ENCODE data around the gene TSPAN18. TPM values are rescaled to one million over a fixed set of nuclear protein-coding genes. Genes with fewer than 3 reads are reported as not detected.

TSPAN18 gene
- total and polyA plus RNA-seq, 2 donors: 2.2 to 2.6 TPM

- H3K36me3 ChIP-seq (ENCODE audit: control insufficient read depth in 2 of 2, insufficient read depth in 2 of 2, low read length in 1 of 2): no peaks in the 10 kb centered on the region
- no peaks in the 10 kb centered on the region for H3K4me1 ChIP-seq (ENCODE audit: control insufficient read depth in 2 of 2, insufficient read depth in 2 of 2, low read length in 2 of 2)
Observed at GRCh38 chr11:44815917-44816456, 89.2 kb downstream of the TSPAN18 start.

GRCh38 chr11:44816761-44817160, 90.0 kb downstream of the TSPAN18 start:
- DNase-seq (ENCODE audit: low read depth in 6 of 9, low spot score in 9 of 9): no peak
- Histone ChIP-seq H3K4me1 (ENCODE audit: control insufficient read depth in 2 of 2, insufficient read depth in 2 of 2, low read length in 2 of 2) (no peaks in the 10 kb centered on the region), H3K36me3 (ENCODE audit: control insufficient read depth in 2 of 2, insufficient read depth in 2 of 2, low read length in 1 of 2) (no peaks in the 10 kb centered on the region), H3K27me3 (ENCODE audit: control insufficient read depth in 2 of 2, insufficient read depth in 1 of 2, low read length in 1 of 2) (no peaks in the 10 kb centered on the region), H3K27ac (ENCODE audit: low read depth in 1 of 2, low read length in 1 of 2) (no peak overlapping the region), H3K4me3 (ENCODE audit: low read length in 2 of 2) (no peak overlapping the region), H3K9me3 (ENCODE audit: control insufficient read depth in 2 of 2, insufficient read depth in 1 of 2, low read length in 1 of 2) (no peaks in the 10 kb centered on the region)
- WGBS: 92% methylated on average over 3 of the region's 3 CpGs

More at GRCh38 chr11:44815917-44816456, 89.2 kb downstream of the TSPAN18 start:
- WGBS: 96% methylated on average over 8 of the region's 8 CpGs
- no peaks in the 10 kb centered on the region for H3K27me3 ChIP-seq (ENCODE audit: control insufficient read depth in 2 of 2, insufficient read depth in 1 of 2, low read length in 1 of 2)
- H3K27ac ChIP-seq (ENCODE audit: low read depth in 1 of 2, low read length in 1 of 2): no peak overlapping the region
- no peak overlapping the region for H3K4me3 ChIP-seq (ENCODE audit: low read length in 2 of 2)
- DNase-seq (ENCODE audit: low read depth in 6 of 9, low spot score in 9 of 9): no peak
- H3K9me3 ChIP-seq (ENCODE audit: control insufficient read depth in 2 of 2, insufficient read depth in 1 of 2, low read length in 1 of 2): no peaks in the 10 kb centered on the region

- 83% methylated on average over 4 of the region's 4 CpGs for WGBS
- no peaks in the 10 kb centered on the region for H3K9me3 ChIP-seq (ENCODE audit: control insufficient read depth in 2 of 2, insufficient read depth in 1 of 2, low read length in 1 of 2)
- H3K4me3 ChIP-seq (ENCODE audit: low read length in 2 of 2): no peak overlapping the region
- H3K27ac ChIP-seq (ENCODE audit: low read depth in 1 of 2, low read length in 1 of 2): no peak overlapping the region
- no peaks in the 10 kb centered on the region for H3K4me1 ChIP-seq (ENCODE audit: control insufficient read depth in 2 of 2, insufficient read depth in 2 of 2, low read length in 2 of 2)
- no peaks in the 10 kb centered on the region for H3K36me3 ChIP-seq (ENCODE audit: control insufficient read depth in 2 of 2, insufficient read depth in 2 of 2, low read length in 1 of 2)
- no peaks in the 10 kb centered on the region for H3K27me3 ChIP-seq (ENCODE audit: control insufficient read depth in 2 of 2, insufficient read depth in 1 of 2, low read length in 1 of 2)
- DNase-seq (ENCODE audit: low read depth in 6 of 9, low spot score in 9 of 9): no peak
Observed at GRCh38 chr11:44817207-44817949, 90.6 kb downstream of the TSPAN18 start.

- no peaks in the 10 kb centered on the region for H3K4me1 ChIP-seq (ENCODE audit: control insufficient read depth in 2 of 2, insufficient read depth in 2 of 2, low read length in 2 of 2)
- H3K27ac ChIP-seq (ENCODE audit: low read depth in 1 of 2, low read length in 1 of 2): no peak overlapping the region
- no peak for DNase-seq (ENCODE audit: low read depth in 6 of 9, low spot score in 9 of 9)
Observed at GRCh38 chr11:44818110-44818509, 91.3 kb downstream of the TSPAN18 start.

GRCh38 chr11:44819346-44819745, 92.6 kb downstream of the TSPAN18 start:
- 98% methylated on average over 8 of the region's 8 CpGs for WGBS
- H3K9me3 ChIP-seq (ENCODE audit: control insufficient read depth in 2 of 2, insufficient read depth in 1 of 2, low read length in 1 of 2): peaks cover 0 to 5% of the 10 kb centered on the region in 2 donors
- no peak for DNase-seq (ENCODE audit: low read depth in 6 of 9, low spot score in 9 of 9)

More at GRCh38 chr11:44818110-44818509, 91.3 kb downstream of the TSPAN18 start:
- no peaks in the 10 kb centered on the region for H3K36me3 ChIP-seq (ENCODE audit: control insufficient read depth in 2 of 2, insufficient read depth in 2 of 2, low read length in 1 of 2)
- 94% methylated on average over 4 of the region's 4 CpGs for WGBS
- H3K9me3 ChIP-seq (ENCODE audit: control insufficient read depth in 2 of 2, insufficient read depth in 1 of 2, low read length in 1 of 2): no peaks in the 10 kb centered on the region
- no peaks in the 10 kb centered on the region for H3K27me3 ChIP-seq (ENCODE audit: control insufficient read depth in 2 of 2, insufficient read depth in 1 of 2, low read length in 1 of 2)
- no peak overlapping the region for H3K4me3 ChIP-seq (ENCODE audit: low read length in 2 of 2)

GRCh38 chr11:44822369-44822768, 95.6 kb downstream of the TSPAN18 start:
- 70% methylated on average over 2 of the region's 2 CpGs for WGBS
- H3K27me3 ChIP-seq (ENCODE audit: control insufficient read depth in 2 of 2, insufficient read depth in 1 of 2, low read length in 1 of 2): no peaks in the 10 kb centered on the region
- no peaks in the 10 kb centered on the region for H3K36me3 ChIP-seq (ENCODE audit: control insufficient read depth in 2 of 2, insufficient read depth in 2 of 2, low read length in 1 of 2)
- H3K4me1 ChIP-seq (ENCODE audit: control insufficient read depth in 2 of 2, insufficient read depth in 2 of 2, low read length in 2 of 2): no peaks in the 10 kb centered on the region
- H3K4me3 ChIP-seq (ENCODE audit: low read length in 2 of 2): no peak overlapping the region
- H3K27ac ChIP-seq (ENCODE audit: low read depth in 1 of 2, low read length in 1 of 2): no peak overlapping the region
- DNase-seq (ENCODE audit: low read depth in 6 of 9, low spot score in 9 of 9): no peak
- peaks cover 0 to 5% of the 10 kb centered on the region in 2 donors for H3K9me3 ChIP-seq (ENCODE audit: control insufficient read depth in 2 of 2, insufficient read depth in 1 of 2, low read length in 1 of 2)

More at GRCh38 chr11:44819346-44819745, 92.6 kb downstream of the TSPAN18 start:
- Histone ChIP-seq H3K27me3 (ENCODE audit: control insufficient read depth in 2 of 2, insufficient read depth in 1 of 2, low read length in 1 of 2) (no peaks in the 10 kb centered on the region), H3K4me3 (ENCODE audit: low read length in 2 of 2) (no peak overlapping the region), H3K4me1 (ENCODE audit: control insufficient read depth in 2 of 2, insufficient read depth in 2 of 2, low read length in 2 of 2) (no peaks in the 10 kb centered on the region), H3K36me3 (ENCODE audit: control insufficient read depth in 2 of 2, insufficient read depth in 2 of 2, low read length in 1 of 2) (no peaks in the 10 kb centered on the region), H3K27ac (ENCODE audit: low read depth in 1 of 2, low read length in 1 of 2) (no peak overlapping the region)

- DNase-seq (ENCODE audit: low read depth in 6 of 9, low spot score in 9 of 9): no peak
- Histone ChIP-seq H3K4me1 (ENCODE audit: control insufficient read depth in 2 of 2, insufficient read depth in 2 of 2, low read length in 2 of 2) (no peaks in the 10 kb centered on the region), H3K4me3 (ENCODE audit: low read length in 2 of 2) (no peak overlapping the region), H3K27ac (ENCODE audit: low read depth in 1 of 2, low read length in 1 of 2) (no peak overlapping the region), H3K9me3 (ENCODE audit: control insufficient read depth in 2 of 2, insufficient read depth in 1 of 2, low read length in 1 of 2) (peaks cover 0 to 5% of the 10 kb centered on the region in 2 donors), H3K27me3 (ENCODE audit: control insufficient read depth in 2 of 2, insufficient read depth in 1 of 2, low read length in 1 of 2) (no peaks in the 10 kb centered on the region), H3K36me3 (ENCODE audit: control insufficient read depth in 2 of 2, insufficient read depth in 2 of 2, low read length in 1 of 2) (no peaks in the 10 kb centered on the region)
- 93% methylated on average over 9 of the region's 9 CpGs for WGBS
Observed at GRCh38 chr11:44823006-44823405, 96.2 kb downstream of the TSPAN18 start.

GRCh38 chr11:44823868-44824267, 97.1 kb downstream of the TSPAN18 start:
- DNase-seq (ENCODE audit: low read depth in 6 of 9, low spot score in 9 of 9): no peak
- no peaks in the 10 kb centered on the region for H3K36me3 ChIP-seq (ENCODE audit: control insufficient read depth in 2 of 2, insufficient read depth in 2 of 2, low read length in 1 of 2)
- WGBS: 97% methylated on average over 9 of the region's 9 CpGs
- H3K27ac ChIP-seq (ENCODE audit: low read depth in 1 of 2, low read length in 1 of 2): no peak overlapping the region
- peaks cover 0 to 5% of the 10 kb centered on the region in 2 donors for H3K9me3 ChIP-seq (ENCODE audit: control insufficient read depth in 2 of 2, insufficient read depth in 1 of 2, low read length in 1 of 2)
- H3K4me3 ChIP-seq (ENCODE audit: low read length in 2 of 2): no peak overlapping the region
- no peaks in the 10 kb centered on the region for H3K27me3 ChIP-seq (ENCODE audit: control insufficient read depth in 2 of 2, insufficient read depth in 1 of 2, low read length in 1 of 2)
- H3K4me1 ChIP-seq (ENCODE audit: control insufficient read depth in 2 of 2, insufficient read depth in 2 of 2, low read length in 2 of 2): no peaks in the 10 kb centered on the region

- H3K4me1 ChIP-seq (ENCODE audit: control insufficient read depth in 2 of 2, insufficient read depth in 2 of 2, low read length in 2 of 2): no peaks in the 10 kb centered on the region
- WGBS: 95% methylated on average over 5 of the region's 5 CpGs
- H3K4me3 ChIP-seq (ENCODE audit: low read length in 2 of 2): no peak overlapping the region
- no peaks in the 10 kb centered on the region for H3K36me3 ChIP-seq (ENCODE audit: control insufficient read depth in 2 of 2, insufficient read depth in 2 of 2, low read length in 1 of 2)
- H3K27me3 ChIP-seq (ENCODE audit: control insufficient read depth in 2 of 2, insufficient read depth in 1 of 2, low read length in 1 of 2): no peaks in the 10 kb centered on the region
- H3K27ac ChIP-seq (ENCODE audit: low read depth in 1 of 2, low read length in 1 of 2): no peak overlapping the region
- no peak for DNase-seq (ENCODE audit: low read depth in 6 of 9, low spot score in 9 of 9)
- peaks cover 0 to 5% of the 10 kb centered on the region in 2 donors for H3K9me3 ChIP-seq (ENCODE audit: control insufficient read depth in 2 of 2, insufficient read depth in 1 of 2, low read length in 1 of 2)
Observed at GRCh38 chr11:44824300-44824704, 97.5 kb downstream of the TSPAN18 start.

Measured in thymus (tissue), 11 donors.